Esophagus muscularis mucosa (tissue), 4 donors: ENCODE results near the gene GINS1.

Experiments used
- CTCF ChIP-seq, 3 experiments: fragments of 200-600 bp in 2 of 3; fragments of 450-650 bp in 1 of 3; sonication (generic) in 2 of 3; IDR thresholded peaks; one replicate each; pipeline ENCODE4 v1.5.1; 2017 to 2019; ENCODE audit warnings: antibody characterized with exemption in 3 of 3, mild to moderate bottlenecking in 2 of 3, moderate library complexity in 1 of 3
- EP300 ChIP-seq: sonication (generic); formaldehyde crosslinking; IDR thresholded peaks from one replicate; pipeline ENCODE4 v1.6.1; 2017; ENCODE audit warnings: antibody characterized with exemption
- POLR2A ChIP-seq: fragments of 450-650 bp; IDR thresholded peaks from one replicate; pipeline ENCODE4 v1.6.1; 2017; ENCODE audit warnings: antibody characterized with exemption, moderate library complexity, mild to moderate bottlenecking, low read depth

- TF ChIP-seq CTCF (IDR thresholded peaks at IDR 0.05) (no peak), POLR2A (no peak), EP300 (no peak)
These were observed 1.4 kb downstream of the GINS1 start for GRCh38 chr20:25408890-25409289.
